ENCODE data around the gene PCNT.

- TF ChIP-seq CTCF (IDR thresholded peaks at IDR 0.05; ENCODE audit: low read depth, low read length) (no peak), EZH2phosphoT487 (IDR thresholded peaks at IDR 0.05; ENCODE audit: low read depth) (no peak)
Measured at GRCh38 chr21:46424039-46424591, 100.2 kb downstream of the PCNT start.

Data from OCI-LY3 (cell line).